Osteoblast (primary cell): ENCODE results near the gene KTN1. TPM values are rescaled to one million over a fixed set of nuclear protein-coding genes. Genes with fewer than 3 reads are reported as not detected.

Experiments
- DNase-seq: peaks from one replicate; pipeline ENCODE4 v3.0.0; 2011; ENCODE audit warnings: low spot score, mixed read lengths; ENCODE audit not compliant: insufficient read length; ENCODE audit errors: missing footprints
- H2AFZ ChIP-seq: 2 replicates; pipeline ENCODE4 v1.6.0; 2011; ENCODE audit warnings: mild to moderate bottlenecking, low read length
- H3K27ac ChIP-seq: 2 replicates; pipeline ENCODE4 v1.5.1; 2011; ENCODE audit warnings: mild to moderate bottlenecking, low read depth, low read length, moderate library complexity
- H3K27me3 ChIP-seq: 2 replicates; pipeline ENCODE4 v1.6.0; 2012; ENCODE audit warnings: mild to moderate bottlenecking, control low read depth, inconsistent platforms, low read length, moderate library complexity; ENCODE audit not compliant: insufficient read depth
- H3K36me3 ChIP-seq: 2 replicates; pipeline ENCODE4 v1.5.1; 2011; ENCODE audit warnings: mild to moderate bottlenecking, low read length, control low read depth, moderate library complexity; ENCODE audit not compliant: insufficient read depth
- H3K4me1 ChIP-seq: 2 replicates; pipeline ENCODE4 v1.5.1; 2011; ENCODE audit warnings: mild to moderate bottlenecking, low read length, control low read depth, moderate library complexity; ENCODE audit not compliant: insufficient read depth
- H3K4me2 ChIP-seq: 2 replicates; pipeline ENCODE4 v1.6.0; 2011; ENCODE audit warnings: mild to moderate bottlenecking, low read length; ENCODE audit not compliant: insufficient read depth
- H3K4me3 ChIP-seq: fragments of 200-600 bp; sonication (generic); 3 replicates; pipeline ENCODE4 v1.5.1; 2012; ENCODE audit warnings: mild to moderate bottlenecking, low read length, inconsistent platforms; ENCODE audit not compliant: insufficient read depth
- H3K79me2 ChIP-seq: 2 replicates; pipeline ENCODE4 v1.6.0; 2012; ENCODE audit warnings: mild to moderate bottlenecking, low read length, control low read depth, inconsistent platforms; ENCODE audit not compliant: insufficient read depth
- H3K9me3 ChIP-seq: 2 replicates; pipeline ENCODE4 v1.5.1; 2011; ENCODE audit warnings: low read depth, low read length, control low read depth
- H4K20me1 ChIP-seq: 2 replicates; pipeline ENCODE4 v1.6.0; 2012; ENCODE audit warnings: mild to moderate bottlenecking, low read length, control low read depth; ENCODE audit not compliant: insufficient read depth
- total RNA-seq: library from RNA; depleted of rRNA; stranded (reverse); fragments of >200 nt; gene quantifications from 2 replicates; pipeline ENCODE4 v1.2.3, GENCODE V29; 2012
- TF ChIP-seq, protein P1 (sequence below): IDR thresholded peaks from 2 replicates; pipeline ENCODE4 v1.5.1; 2011; ENCODE audit warnings: mild to moderate bottlenecking, low read depth, low read length, moderate library complexity; ENCODE audit errors: extremely low read depth

The KTN1 gene
- total RNA-seq, 1 donor: 172 TPM

DNA sequence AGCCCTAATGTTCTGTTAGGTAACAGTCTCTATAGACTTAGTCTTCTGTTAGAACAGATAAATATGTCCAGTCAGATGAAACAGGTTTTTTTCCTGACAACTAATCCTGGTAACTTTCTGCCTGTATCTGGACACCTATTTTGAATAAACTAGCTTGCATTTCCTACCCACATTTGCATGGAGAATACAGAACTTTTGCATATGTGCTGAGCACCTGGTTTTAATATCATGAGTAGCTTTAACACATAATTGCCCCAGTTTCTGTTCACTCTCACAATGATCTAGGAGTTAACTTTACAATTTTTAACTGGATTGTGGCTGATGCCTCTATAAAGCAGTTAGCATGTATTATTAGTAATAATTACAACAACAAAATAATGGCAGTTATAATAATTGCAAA lies 111.7 kb downstream of the KTN1 start:
- Histone ChIP-seq H2AFZ (no peak overlapping the region), H3K27ac (no peak overlapping the region), H3K4me3 (no peak overlapping the region), H3K9me3 (no peaks in the 10 kb centered on the region), H3K4me1 (no peaks in the 10 kb centered on the region), H3K27me3 (no peaks in the 10 kb centered on the region), H4K20me1 (no peaks in the 10 kb centered on the region), H3K79me2 (no peaks in the 10 kb centered on the region), H3K4me2 (no peak overlapping the region), H3K36me3 (peaks cover 4% of the 10 kb centered on the region)
- DNase-seq: no peak
- TF ChIP-seq, protein P1, sequence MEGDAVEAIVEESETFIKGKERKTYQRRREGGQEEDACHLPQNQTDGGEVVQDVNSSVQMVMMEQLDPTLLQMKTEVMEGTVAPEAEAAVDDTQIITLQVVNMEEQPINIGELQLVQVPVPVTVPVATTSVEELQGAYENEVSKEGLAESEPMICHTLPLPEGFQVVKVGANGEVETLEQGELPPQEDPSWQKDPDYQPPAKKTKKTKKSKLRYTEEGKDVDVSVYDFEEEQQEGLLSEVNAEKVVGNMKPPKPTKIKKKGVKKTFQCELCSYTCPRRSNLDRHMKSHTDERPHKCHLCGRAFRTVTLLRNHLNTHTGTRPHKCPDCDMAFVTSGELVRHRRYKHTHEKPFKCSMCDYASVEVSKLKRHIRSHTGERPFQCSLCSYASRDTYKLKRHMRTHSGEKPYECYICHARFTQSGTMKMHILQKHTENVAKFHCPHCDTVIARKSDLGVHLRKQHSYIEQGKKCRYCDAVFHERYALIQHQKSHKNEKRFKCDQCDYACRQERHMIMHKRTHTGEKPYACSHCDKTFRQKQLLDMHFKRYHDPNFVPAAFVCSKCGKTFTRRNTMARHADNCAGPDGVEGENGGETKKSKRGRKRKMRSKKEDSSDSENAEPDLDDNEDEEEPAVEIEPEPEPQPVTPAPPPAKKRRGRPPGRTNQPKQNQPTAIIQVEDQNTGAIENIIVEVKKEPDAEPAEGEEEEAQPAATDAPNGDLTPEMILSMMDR: no peak

DNA sequence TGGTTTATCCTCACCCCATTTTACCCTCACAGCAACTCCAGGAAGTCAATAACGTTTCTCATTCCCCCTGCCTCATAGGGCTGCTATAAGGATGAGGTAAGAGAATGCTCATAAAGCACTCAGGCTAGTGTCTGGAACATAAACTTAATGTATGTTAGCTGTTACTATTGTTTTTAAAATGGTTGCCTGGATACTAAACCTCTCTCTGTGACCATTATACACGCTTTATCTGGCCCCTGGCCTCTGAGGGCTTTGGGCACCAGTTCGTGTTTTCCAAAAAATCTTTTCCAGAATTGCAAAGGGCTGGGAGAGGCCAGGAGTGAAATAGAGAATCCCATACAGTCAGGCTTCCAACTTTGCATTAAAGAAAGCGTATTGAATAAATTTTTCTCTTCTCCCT lies 113.9 kb downstream of the KTN1 start:
- Histone ChIP-seq H2AFZ (no peak overlapping the region), H3K4me2 (no peak overlapping the region), H3K27ac (no peak overlapping the region), H4K20me1 (no peaks in the 10 kb centered on the region), H3K4me3 (no peak overlapping the region), H3K36me3 (no peaks in the 10 kb centered on the region), H3K4me1 (peaks cover 2% of the 10 kb centered on the region), H3K27me3 (no peaks in the 10 kb centered on the region), H3K79me2 (no peaks in the 10 kb centered on the region), H3K9me3 (no peaks in the 10 kb centered on the region)
- TF ChIP-seq, protein P1: no peak
- DNase-seq: no peak

DNA sequence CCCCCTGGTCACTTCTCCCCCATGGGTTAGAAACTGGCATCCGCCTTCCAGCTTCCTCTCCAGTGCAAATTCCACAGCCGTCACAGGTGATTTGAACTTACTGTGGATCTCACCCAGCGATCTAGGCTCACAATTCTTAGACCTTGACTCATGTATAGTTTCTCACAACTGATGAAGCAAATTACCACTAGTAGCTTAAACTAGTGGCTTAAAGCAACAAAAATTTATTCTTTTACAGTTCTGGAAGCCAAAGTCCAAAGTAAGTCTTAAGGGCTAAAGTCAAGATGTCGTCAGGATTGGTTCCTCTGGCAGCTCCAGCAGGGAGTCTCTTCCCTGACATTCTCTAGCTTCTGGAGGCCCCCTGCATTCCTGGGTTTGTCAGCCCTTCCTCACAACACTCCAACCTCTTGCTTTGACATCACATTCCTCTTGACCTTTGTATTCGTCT lies 117.4 kb downstream of the KTN1 start:
- H4K20me1 ChIP-seq: no peaks in the 10 kb centered on the region
- H2AFZ ChIP-seq: no peak overlapping the region
- no peaks in the 10 kb centered on the region for H3K79me2 ChIP-seq
- no peak overlapping the region for H3K27ac ChIP-seq
- no peaks in the 10 kb centered on the region for H3K36me3 ChIP-seq
- no peak for DNase-seq
- peaks cover 10% of the 10 kb centered on the region for H3K4me1 ChIP-seq
- H3K4me2 ChIP-seq: no peak overlapping the region
- TF ChIP-seq, protein P1: no peak
- no peak overlapping the region for H3K4me3 ChIP-seq
- no peaks in the 10 kb centered on the region for H3K9me3 ChIP-seq
- H3K27me3 ChIP-seq: no peaks in the 10 kb centered on the region

DNA sequence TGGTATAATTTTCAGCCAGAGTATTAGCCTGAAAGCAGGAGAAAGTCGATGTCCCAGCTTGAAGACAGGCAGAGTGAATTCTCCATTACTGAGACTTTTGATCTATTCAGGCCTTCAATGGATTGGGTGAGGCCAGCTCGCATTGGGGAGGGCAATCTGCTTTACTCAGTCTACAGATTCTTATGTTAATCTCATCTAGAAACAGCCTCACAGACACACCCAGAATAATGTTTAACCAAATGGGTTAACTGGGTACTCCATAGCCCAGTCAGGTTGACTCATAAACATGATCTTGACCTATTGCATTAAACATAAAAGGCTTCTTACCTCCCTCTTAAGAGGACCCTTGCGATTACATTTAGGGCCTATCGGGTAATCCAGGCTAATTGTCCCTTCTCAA lies 118.0 kb downstream of the KTN1 start:
- Histone ChIP-seq H3K4me3 (no peak overlapping the region), H3K9me3 (no peaks in the 10 kb centered on the region), H4K20me1 (no peaks in the 10 kb centered on the region), H2AFZ (no peak overlapping the region), H3K4me2 (no peak overlapping the region), H3K36me3 (no peaks in the 10 kb centered on the region), H3K27me3 (no peaks in the 10 kb centered on the region), H3K4me1 (peaks cover 10% of the 10 kb centered on the region), H3K79me2 (no peaks in the 10 kb centered on the region), H3K27ac (no peak overlapping the region)
- TF ChIP-seq, protein P1: no peak
- no peak for DNase-seq
